Superior temporal gyrus (tissue), 1 donor: ENCODE data around the gene ESR1.
"Not testable (repeated sequence)": the region's sequence is repeated elsewhere in the genome, so short reads cannot be mapped to it uniquely, and the experiment has no call there.

Source experiments
- DNase-seq: peaks from one replicate; pipeline ENCODE4 v3.0.0-alpha.2; 2016; ENCODE audit errors: extremely low spot score

ESR1 gene

GRCh38 chr6:151894426-151894825, 86.9 kb downstream of the ESR1 start:
- DNase-seq: not testable (repeated sequence)

GRCh38 chr6:151899221-151899620, 91.7 kb downstream of the ESR1 start:
- DNase-seq: not testable (repeated sequence)

GRCh38 chr6:151899796-151900195, 92.3 kb downstream of the ESR1 start:
- not testable (repeated sequence) for DNase-seq

GRCh38 chr6:151900256-151900655, 92.8 kb downstream of the ESR1 start:
- DNase-seq: no peak

GRCh38 chr6:151901009-151901411, 93.5 kb downstream of the ESR1 start:
- DNase-seq: no peak

- DNase-seq: no peak
These were observed 97.1 kb downstream of the ESR1 start for GRCh38 chr6:151904631-151905030.

GRCh38 chr6:151905072-151905471, 97.6 kb downstream of the ESR1 start:
- DNase-seq: no peak

GRCh38 chr6:151905854-151906253, 98.4 kb downstream of the ESR1 start:
- DNase-seq: no peak

GRCh38 chr6:151911401-151911800, 103.9 kb downstream of the ESR1 start:
- no peak for DNase-seq

GRCh38 chr6:151914484-151914883, 107.0 kb downstream of the ESR1 start:
- DNase-seq: no peak

GRCh38 chr6:151916075-151916474, 108.6 kb downstream of the ESR1 start:
- DNase-seq: no peak

GRCh38 chr6:151916680-151917164, 109.2 kb downstream of the ESR1 start:
- DNase-seq: no peak

GRCh38 chr6:151917531-151918329, 110.2 kb downstream of the ESR1 start:
- no peak for DNase-seq

- no peak for DNase-seq
These were observed 132.8 kb downstream of the ESR1 start for GRCh38 chr6:151940307-151940706.

- DNase-seq: no peak
These were observed 140.7 kb downstream of the ESR1 start for GRCh38 chr6:151948002-151948743.

- no peak for DNase-seq
These were observed 150.8 kb downstream of the ESR1 start for GRCh38 chr6:151958332-151958731.

GRCh38 chr6:151959086-151959485, 151.6 kb downstream of the ESR1 start:
- no peak for DNase-seq

GRCh38 chr6:151961809-151962208, 154.3 kb downstream of the ESR1 start:
- DNase-seq: no peak

- no peak for DNase-seq
These were observed 154.9 kb downstream of the ESR1 start for GRCh38 chr6:151962246-151962846.

GRCh38 chr6:151963001-151963400, 155.5 kb downstream of the ESR1 start:
- no peak for DNase-seq

- DNase-seq: not testable (repeated sequence)
These were observed 156.9 kb downstream of the ESR1 start for GRCh38 chr6:151964412-151964811.

GRCh38 chr6:151974061-151974617, 166.7 kb downstream of the ESR1 start:
- DNase-seq: no peak
